GM11168 (cell line): Measurements from ENCODE around the gene SF1.

Source experiments
- in situ Hi-C: fragments of 300-500 bp; cut with MboI; formaldehyde crosslinking; loops from one replicate; pipeline ENCODE4 v1.12.0; 2022; ENCODE audit warnings: low sequenced_read_pairs; ENCODE audit not compliant: unreplicated experiment

SF1 gene

DNA sequence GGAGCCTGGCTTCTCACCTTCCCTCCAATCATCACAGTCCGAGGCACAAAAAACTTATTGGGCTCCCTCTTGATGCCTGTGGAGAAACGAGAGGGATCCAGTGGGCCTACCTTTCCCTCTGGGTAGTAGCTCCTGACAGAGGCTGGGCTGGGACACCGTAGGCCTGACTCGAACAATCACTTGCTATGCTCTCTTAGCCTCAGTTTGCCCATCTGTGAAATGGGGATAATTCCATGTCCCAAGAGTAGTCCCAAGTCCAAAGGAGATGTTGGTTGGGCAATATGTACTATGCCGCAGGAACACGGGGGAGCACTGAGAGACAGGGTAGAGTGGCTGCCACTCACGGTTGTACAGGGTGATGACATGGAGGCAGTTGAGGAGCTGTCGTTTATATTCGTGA, 26.8 kb downstream of the SF1 start:
- in situ Hi-C loops = no loop called here

DNA sequence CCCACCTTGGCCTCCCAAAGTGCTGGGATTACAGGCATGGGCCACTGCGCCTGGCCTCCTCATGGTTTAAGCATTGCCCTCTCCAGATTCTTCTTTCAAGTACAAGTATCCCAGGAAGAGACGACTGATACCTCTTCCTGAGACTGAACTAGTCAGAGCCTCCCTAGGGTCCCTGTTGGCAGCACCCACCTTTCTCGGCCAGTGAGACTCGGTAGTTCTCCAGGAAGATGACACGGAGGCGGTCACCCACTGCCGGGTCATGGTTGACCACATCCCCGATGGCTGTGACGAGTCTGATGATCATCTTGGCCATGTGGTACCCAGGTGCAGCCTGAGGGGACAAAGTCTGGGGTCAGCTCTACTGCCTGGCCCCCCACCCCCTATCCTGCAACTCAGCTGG, 27.2 kb downstream of the SF1 start:
- in situ Hi-C loops = no loop called here

DNA sequence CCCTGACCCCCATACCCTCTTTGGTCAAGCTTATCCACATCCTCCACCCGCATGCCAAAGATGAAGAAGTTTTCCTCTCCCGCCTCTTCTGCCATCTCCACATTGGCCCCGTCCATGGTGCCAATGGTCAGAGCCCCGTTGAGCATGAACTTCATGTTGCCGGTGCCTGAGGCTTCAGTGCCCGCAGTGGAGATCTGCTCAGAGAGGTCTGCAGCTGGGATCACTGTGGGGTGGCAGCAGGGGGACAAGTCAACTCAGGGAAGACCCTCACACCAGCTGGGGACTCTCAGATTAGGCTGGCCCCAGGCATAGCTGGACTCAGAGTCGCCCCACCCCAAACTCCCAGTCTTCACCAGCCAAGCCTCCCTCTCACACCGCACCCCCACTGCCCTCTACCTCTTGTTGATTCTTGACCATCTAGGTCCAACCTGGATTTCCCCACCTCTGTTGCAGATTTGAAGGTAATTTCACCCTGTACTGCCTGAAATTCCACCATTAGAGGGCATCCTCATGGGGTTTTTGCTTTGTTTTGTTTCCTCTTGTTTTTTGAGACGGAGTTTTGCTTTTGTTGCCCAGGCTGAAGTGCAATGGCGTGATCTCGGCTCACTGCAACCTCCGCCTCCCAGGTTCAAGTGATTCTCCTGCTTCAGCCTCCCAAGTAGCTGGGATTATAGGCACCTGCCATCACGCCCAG, 27.8 kb downstream of the SF1 start:
- in situ Hi-C loops = no loop called here

DNA sequence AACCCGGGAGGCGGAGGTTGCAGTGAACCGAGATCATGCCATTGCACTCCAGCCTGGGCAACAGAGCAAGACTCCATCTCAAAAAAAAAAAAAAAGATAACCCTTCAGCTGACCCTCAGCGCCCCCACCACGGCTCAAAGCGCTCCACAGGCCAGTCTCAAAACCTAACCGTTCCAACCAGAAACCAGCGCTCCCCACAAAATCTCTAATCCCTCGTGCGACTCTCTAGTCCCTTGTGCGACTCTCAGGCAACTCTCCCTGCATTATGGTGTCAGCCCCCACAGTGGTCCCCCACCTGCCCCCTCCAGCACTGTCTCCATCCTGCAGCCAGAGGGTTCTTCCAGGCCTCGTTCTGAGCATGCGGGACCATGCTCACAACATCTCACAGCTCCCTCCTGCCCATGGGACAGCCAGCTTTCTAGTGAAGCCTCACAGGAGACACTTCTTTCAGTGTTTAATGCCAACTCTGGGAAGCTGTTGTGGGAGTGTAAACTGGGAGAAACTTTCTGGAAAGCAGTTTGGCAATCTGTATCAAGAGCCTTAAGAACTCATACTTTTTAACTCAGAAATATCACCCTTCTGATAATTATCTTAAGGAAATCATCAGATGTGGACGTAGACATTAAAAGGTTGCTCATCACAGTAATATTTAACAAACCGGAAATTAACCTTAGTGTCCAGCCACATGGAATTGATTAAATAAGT, 30.2 kb downstream of the SF1 start:
- in situ Hi-C loops = no loop called here

DNA sequence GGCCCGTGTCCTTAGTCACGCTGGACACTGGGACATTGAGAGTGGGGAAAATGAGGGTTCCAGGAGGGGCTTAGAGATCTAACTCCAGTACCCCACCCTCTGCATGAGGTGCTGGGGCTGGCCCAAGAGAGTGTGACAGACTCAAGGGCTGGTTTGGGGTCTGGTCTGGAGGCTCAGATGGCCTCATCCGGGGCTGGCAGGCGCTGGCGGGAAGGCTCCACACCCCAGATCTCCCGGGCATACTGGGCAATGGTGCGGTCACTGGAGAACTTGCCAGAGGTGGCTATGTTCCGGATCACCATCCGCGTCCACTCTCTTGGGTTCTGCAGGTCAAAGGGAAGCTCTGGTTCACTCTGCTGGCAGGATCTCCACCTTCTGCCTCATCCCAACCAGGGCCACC, 31.9 kb downstream of the SF1 start:
- in situ Hi-C loops = no loop called here

DNA sequence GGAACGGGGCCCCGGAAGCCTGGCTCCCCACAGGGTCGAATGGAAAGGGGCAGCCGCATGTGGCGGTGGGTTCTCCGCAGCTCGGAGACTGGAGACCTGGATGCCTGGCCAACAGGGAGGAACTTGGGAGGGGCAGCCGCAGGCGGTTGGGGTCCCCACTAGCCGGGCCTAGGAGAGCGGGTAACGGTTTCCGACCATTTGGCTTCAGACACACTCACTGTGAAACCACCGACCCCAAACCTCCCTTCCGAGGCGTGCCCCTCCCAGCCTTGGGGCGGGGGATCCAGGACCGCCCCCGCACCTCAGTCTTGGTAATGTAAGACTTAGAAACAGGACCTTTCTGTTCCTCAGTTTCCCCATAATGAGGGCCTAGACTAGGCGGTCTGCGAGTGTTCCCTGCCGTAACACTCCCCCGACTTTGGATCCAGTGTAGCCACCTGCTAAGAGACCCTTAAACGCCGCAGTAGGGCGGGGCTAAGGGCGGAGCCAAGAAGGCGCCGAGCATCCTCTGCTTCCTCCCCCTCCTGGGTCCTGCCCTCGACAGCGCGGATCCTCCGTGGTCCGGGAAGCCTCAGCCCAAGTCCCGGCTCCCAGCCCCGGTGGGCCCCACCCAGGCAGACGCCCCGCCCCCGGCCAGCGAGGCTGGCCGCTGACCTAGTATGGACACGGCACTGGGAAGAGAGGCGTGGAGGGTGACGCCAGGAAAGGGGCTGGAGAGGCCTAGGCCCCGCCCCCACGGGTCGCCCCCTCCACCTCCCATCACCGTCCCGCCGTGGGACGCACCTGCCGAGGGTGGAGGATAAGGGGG, 32.6 kb downstream of the SF1 start:
- in situ Hi-C loops = no loop called here

DNA sequence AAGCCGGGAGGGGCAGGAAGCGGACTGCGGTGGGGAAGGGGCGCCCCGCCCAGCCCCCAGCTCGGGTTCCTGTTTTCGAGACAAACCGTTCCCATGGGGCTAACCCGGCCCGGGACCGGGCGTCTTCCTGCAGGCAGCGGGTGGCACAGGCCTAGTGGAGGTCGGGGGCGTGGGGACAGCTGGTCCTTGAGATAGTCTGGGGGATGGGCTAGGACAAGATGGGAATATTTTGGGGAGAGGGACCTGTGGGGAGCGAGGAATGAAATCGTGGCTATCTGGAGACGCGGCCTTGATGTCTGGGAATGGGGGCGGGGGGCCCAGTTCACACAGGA, 33.2 kb downstream of the SF1 start:
- in situ Hi-C loops = no loop called here

DNA sequence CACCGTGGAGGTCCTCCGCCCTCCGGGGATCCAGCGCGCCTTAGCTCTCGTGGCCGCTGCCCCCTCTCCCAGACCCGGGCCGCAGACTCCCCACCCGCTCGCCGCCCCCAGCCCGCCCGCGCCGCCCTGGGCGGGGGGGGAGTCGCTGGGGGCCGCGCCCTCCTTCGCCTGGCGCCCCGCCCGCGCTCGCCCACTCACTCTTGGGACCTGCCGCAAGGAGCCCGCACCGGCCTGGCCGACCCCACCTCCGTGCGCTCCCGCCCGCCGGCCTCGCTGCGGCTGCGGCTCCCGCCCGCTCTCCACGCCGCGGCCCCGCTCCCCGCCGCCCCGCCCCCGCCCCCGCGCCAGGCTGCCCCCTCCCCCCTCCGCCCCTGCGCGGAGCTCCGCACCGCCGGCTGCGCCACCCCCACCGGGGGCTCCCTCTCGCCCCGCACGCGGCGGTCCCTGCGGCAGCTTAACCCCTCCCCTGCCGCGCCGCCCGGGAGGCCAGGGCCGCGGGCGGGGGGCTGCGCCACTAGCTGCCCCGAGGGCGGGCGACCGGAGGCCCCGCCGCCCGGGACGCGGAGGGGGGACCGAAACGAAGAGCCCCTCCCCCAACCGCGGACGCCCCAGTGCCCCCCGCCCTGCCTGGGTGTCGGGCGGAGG, 33.7 kb downstream of the SF1 start:
- in situ Hi-C loops = no loop called here

DNA sequence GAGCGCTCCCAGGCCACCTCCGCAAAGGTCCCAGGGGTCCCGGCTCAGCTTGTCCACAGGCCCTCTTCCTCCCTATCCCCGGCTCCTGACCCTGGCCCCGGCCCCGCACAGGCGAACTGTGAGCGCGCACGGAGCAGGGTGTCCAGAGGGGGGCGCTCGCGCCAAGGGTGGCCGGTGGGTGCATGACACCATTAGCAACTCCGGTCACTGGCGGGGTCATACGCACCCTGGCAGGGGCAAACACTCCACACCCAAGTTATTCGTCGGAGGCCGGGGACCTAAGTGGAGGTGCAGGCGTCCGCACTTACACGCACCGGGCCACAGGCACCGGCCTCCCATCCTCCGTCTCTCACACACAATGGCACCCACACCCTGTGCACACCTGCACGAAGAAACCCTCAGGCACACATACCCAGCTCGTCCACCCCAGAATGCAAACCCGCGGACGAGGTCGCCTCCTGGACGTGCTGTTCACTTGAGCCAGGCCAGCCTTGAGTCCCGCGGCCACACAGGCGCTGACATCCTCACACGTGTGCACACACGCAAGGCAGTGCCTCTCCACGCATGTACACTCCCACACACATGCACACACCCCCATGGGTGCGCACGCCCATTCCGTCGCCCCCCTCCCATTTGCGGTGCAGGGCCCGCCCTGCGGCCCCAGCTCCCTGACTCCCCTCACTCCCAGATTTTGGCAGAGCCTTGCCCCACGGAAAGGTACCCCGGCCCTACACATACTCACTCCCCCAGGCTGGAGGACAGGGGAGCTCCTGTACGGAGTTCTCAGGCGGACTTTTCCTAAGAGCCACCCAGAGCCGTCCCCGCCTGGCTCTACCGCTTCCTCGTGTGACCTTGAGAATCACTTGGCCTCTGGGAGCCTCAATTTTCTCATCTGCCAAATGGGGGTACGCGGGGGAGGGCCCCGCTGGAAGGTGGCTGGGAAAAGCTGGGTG, 34.5 kb downstream of the SF1 start, which contains the start of gene RASGRP2:
Gene RASGRP2, minus strand, starts transcription at position 552 of the 953 bp plus-strand sequence. CDS start 1,276 bp downstream, outside the sequence.
- in situ Hi-C loops = no loop called here

DNA sequence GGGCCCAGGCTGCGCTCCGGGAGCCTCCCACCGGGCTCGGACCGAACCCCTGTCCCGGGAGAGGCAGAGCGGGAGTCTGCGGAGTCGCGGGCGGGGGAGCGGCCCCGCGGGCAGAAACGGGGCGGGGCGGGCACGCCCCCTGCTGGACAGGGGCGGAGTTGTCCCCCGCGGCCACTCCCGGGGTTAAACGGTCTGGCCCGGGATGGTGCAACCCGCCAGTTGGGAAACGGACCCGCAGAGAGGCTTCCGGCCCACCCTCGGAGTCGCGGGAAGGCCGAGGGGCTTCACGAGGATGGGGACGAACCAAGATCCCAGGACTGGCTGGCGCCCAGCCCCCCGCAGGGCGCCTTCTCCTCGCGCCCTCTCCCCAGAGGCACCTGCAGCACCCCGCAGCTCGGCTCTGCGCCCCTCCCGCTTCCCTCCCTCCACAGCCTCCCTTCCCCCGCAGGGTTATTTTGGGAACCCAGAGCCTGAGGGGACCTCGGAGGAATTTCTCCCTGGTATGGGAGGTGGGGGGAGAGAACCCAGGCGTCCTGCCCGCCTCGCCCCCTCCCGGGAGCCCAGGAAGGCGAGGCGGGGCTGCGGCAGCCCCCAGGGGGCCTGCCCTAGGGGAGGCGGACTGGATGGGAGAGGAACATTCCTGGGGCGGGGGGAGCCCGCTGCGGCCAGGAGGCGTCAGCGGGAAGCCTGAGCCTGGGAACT, 35.3 kb downstream of the SF1 start:
- in situ Hi-C loops = no loop called here

DNA sequence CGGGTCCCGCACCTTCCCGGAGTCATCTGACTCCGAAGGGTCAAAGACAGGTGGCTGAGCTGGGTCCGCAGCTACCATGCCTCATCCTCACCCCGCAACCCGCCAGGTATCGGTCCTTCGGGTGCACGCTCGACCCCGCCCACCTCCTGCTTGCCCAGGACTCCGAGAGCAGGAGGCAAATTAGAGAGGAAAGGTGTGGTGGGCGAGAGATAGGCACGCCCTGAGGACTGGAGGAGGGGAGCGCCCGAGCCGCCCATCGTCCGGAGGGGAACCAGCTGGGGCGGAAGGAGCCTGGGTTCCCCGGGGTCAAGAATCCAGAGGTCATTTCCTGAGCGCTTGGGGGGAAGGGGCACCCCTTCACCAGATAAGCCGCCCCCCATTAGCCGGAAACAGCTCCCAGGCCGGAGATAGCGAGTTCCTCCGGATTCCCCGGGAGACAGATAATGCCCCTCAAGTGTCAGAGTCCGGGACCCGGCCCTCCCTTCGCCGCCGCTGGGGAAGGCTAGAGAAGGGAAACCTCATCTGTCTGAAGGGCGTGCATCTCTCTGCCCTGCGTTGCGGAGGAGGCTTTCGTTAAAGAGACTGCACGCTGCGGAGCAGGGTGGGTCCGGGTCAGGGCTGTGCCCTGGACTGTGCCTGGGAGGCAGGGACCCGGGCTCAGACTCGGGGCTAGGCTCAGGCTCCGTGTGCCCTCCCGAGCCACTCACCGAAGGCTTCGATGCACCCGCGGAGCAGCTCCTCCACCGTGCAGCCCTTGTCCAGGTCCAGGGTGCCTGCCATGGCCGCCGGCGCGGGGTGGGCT, 36.1 kb downstream of the SF1 start:
- in situ Hi-C loops = no loop called here

DNA sequence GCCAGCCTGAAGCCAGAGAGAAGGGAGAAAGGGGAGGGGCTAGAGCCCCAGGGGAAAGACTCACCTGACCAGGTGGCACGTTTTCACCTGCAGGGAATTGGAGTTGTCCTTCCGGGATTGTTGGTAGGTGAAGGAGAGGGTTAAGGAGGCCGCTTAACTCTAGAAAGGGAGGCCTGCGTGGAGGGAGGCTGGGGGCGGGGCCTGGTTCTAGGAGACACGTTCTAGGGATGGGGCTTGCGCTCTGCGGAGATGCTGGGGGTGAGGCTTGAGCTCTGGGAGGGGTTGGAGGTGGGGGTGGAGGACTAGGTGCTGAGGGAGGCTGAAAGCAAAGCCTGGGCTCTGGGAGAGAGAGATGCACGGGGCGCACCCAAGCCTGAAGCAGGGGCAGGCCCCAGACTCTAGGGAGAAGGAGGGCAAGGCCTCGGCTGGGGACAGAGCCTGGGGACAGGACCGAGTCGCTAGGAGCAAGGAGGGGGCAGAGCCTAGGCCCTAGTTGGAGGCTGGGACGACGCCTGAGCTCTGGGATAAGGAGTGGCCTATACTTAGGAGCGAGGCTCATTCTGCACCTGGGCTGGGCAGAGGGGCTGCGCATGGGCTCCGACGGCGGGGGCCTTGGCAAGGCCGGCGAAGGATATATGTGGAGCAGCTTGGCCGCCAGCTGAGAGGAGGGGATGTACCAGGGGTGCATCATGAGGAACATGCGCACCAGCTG, 36.8 kb downstream of the SF1 start:
- in situ Hi-C loops = no loop called here

DNA sequence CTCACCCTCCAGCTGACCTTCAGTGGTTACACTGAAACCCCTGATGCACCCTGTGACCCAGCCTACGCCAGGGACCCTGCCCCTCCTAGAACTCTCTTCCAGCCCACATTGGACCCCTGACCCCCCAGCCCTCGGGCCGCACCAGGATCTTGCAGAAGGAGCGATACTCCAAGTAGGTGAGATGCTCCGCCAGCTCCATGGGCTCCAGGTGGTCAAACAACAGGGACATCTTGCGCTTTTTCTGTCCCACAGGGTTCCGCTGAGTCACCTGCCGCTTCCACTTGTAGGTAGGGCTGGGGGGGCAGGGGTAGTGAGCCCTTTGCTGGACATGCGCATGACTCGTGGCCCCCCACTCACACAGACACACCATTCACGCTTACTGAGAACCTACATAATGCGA, 38.5 kb downstream of the SF1 start:
- in situ Hi-C loops = no loop called here

DNA sequence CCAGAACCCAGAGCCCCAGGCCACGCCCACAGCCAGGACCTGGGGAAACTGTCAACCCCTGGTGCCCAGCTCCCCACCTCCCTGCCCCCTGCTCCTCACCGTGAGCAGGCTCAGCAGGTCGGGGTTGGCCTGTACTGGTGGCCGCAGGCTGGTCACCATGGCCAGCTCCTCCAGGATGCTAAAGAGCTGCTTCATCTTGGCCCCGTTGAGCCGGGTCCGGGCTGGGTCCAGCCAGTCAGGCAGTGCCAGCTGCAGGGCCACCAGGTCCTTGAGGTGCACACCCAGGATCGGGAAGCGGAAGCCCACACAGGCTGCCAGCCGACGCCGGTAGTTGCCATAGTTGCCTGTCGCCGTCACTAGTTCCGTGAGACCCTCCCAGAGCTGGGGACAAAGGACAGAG, 41.7 kb downstream of the SF1 start:
- in situ Hi-C loops = no loop called here

DNA sequence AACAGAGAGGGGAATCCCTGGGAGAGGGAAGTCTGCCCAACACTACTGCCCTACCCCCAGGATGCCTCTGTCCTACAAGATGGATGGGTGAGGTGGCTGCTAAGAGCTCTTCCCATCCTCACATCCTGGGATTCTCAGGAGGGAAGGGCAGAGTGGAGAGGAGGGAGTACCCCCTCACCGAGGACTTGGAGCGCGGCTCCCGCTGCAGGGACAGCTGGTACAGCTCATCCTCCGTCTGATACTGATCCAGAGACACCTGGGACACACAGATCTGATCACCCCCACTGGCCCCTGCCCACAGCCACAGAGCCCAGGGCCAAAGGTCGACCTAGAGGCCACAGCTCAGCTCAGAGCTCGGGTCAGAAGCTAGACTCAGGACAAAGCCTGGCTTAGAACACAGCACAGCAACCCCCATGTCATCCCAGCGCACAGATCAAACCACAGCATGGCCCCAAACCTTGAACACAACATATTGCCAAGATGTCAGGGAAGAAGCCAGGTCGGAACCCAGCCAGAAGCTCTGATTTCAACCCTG, 42.5 kb downstream of the SF1 start:
- in situ Hi-C loops = no loop called here

DNA sequence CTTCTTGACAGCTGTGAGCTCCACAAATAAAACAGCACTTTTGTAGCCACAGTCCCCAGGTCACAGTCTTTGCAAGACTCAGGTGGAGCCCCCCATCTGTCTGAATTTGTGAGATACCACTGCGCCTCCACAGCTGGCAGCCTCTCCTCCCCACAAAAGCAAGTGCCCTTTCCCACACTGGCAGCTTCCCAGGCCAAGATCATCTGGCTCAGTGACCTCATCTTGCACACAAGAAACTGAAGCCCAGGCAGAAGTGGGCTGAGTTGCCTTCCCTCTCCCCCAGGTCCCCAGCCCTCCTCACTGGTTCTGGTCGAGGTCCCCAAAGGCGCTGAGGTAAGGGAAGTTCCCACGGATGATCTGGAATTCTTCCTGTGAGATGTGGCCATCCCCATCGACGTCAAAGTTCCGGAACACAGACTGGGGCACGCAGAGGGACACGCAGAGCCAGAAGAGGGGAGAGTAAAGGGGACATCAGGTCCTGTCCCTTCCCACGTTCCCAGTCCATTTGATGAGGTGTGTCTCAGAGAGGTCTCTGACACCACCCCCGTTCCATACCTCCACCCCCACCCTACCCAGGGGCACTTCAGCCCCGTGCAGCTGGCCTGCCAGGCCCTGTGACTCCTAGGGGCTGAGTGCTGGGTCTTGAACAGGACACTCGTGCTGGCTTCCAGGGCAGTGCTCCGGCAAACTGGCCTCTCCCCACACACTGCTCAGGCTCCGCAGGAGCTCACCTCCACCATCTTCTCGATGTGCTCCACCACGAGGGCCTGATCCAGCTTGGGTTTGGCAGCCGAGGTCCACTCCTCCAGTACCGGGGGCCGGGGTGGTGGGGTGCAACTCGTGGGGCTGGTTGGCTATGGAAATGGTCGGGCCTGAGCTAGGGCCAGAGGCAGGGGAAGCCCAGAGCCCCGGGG, 43.3 kb downstream of the SF1 start:
- in situ Hi-C loops = loop anchor here (5.0 kb wide), 1 partner anchor 43 kb away; no protein-coding TSS in a partner anchor
